Right ventricle myocardium inferior (tissue), 1 donor: ENCODE data around the gene SLC4A3. TPM values are rescaled to one million over a fixed set of nuclear protein-coding genes. Genes with fewer than 3 reads are reported as not detected.

Experiments
- ATAC-seq: fragments of 200-7000 bp; cut with Tn5 transposase; one replicate; pipeline ENCODE4 v1.9.1; 2020; ENCODE audit warnings: mild to moderate bottlenecking, moderate library complexity
- DNase-seq: peaks from one replicate; pipeline ENCODE4 v3.0.0; 2021; ENCODE audit errors: missing footprints
- intact Hi-C: fragments of 100-400 bp; cut with DNase I; formaldehyde crosslinking; loops from one replicate; pipeline ENCODE4 v1.11.0; 2022
- total RNA-seq: library from RNA; stranded (reverse); fragmentation: NEBNext Ultra II Directional; extraction: Animal tissue kit (Norgen Biotek cat#: 25700); gene quantifications from one replicate; pipeline ENCODE4 v1.2.1, GENCODE V29; 2021
- donor health status: DM: no; HTN: yes; CAD: no; lungs with severe emphysema.

SLC4A3 gene
- total RNA-seq, 1 donor from 2014 or later, result 445 TPM

- no peak for DNase-seq
- intact Hi-C loops, result loop anchor here (5.0 kb wide), 1 partner anchor 57 kb away; the partner anchor contains the start of genes INHA and OBSL1
- ATAC-seq, result no peak
These were observed 1.8 kb downstream of the SLC4A3 start for GRCh38 chr2:219628986-219629901.

GRCh38 chr2:219629976-219630695 is 2.7 kb downstream of the SLC4A3 start:
- ATAC-seq (peak; percentile 66), DNase-seq (no peak)
- intact Hi-C loops, result loop anchor here (1.0 to 10.0 kb wide), 3 partner anchors 15 to 155 kb away; partner anchors contain the start of genes INHA and OBSL1

GRCh38 chr2:219630770-219631405 is 3.5 kb downstream of the SLC4A3 start:
- ATAC-seq (peak; percentile 71), DNase-seq (peak; percentile 84)
- intact Hi-C loops, result loop anchor here (1.0 to 10.0 kb wide), 2 partner anchors 14 to 156 kb away; no protein-coding TSS in a partner anchor

GRCh38 chr2:219631406-219631891 is 4.0 kb downstream of the SLC4A3 start:
- ATAC-seq (no peak), DNase-seq (no peak)
- intact Hi-C loops, result loop anchor here (10.0 kb wide), 1 partner anchor 157 kb away; no protein-coding TSS in a partner anchor

GRCh38 chr2:219631904-219632759 is 4.7 kb downstream of the SLC4A3 start:
- DNase-seq, result no peak

GRCh38 chr2:219632760-219633105 is 5.3 kb downstream of the SLC4A3 start:
- DNase-seq (no peak), ATAC-seq (no peak)
- intact Hi-C loops, result loop anchor here (10.0 kb wide), 1 partner anchor 158 kb away; no protein-coding TSS in a partner anchor

More at GRCh38 chr2:219631904-219632759, 4.7 kb downstream of the SLC4A3 start:
- intact Hi-C loops, result loop anchor here (10.0 kb wide), 1 partner anchor 157 kb away; no protein-coding TSS in a partner anchor
- no peak for ATAC-seq

- DNase-seq, result no peak
- intact Hi-C loops, result loop anchor here (10.0 kb wide), 1 partner anchor 159 kb away; no protein-coding TSS in a partner anchor
- no peak for ATAC-seq
These were observed 6.0 kb downstream of the SLC4A3 start for GRCh38 chr2:219633276-219634065.

GRCh38 chr2:219634171-219634940 is 6.9 kb downstream of the SLC4A3 start:
- intact Hi-C loops, result loop anchor here (10.0 kb wide), 1 partner anchor 160 kb away; no protein-coding TSS in a partner anchor
- ATAC-seq (no peak), DNase-seq (no peak)

- ATAC-seq (no peak), DNase-seq (no peak)
- intact Hi-C loops, result loop anchor here (10.0 kb wide), 1 partner anchor 160 kb away; no protein-coding TSS in a partner anchor
These were observed 7.7 kb downstream of the SLC4A3 start for GRCh38 chr2:219634951-219635751.

GRCh38 chr2:219636144-219636915 is 8.9 kb downstream of the SLC4A3 start:
- ATAC-seq, result no peak
- intact Hi-C loops, result loop anchor here (10.0 kb wide), 1 partner anchor 162 kb away; no protein-coding TSS in a partner anchor

GRCh38 chr2:219636941-219637841 is 9.8 kb downstream of the SLC4A3 start:
- DNase-seq (no peak), ATAC-seq (no peak)
- intact Hi-C loops, result loop anchor here (10.0 kb wide), 1 partner anchor 162 kb away; no protein-coding TSS in a partner anchor

More at GRCh38 chr2:219636144-219636915, 8.9 kb downstream of the SLC4A3 start:
- no peak for DNase-seq

GRCh38 chr2:219637842-219638185 is 10.4 kb downstream of the SLC4A3 start:
- DNase-seq, result no peak
- intact Hi-C loops, result loop anchor here (10.0 kb wide), 1 partner anchor 163 kb away; no protein-coding TSS in a partner anchor
- no peak for ATAC-seq

- intact Hi-C loops, result loop anchor here (10.0 kb wide), 1 partner anchor 164 kb away; no protein-coding TSS in a partner anchor
- no peak for DNase-seq
- no peak for ATAC-seq
These were observed 11.0 kb downstream of the SLC4A3 start for GRCh38 chr2:219638217-219638947.
